HG03342 (cell line): ENCODE results near the gene DKK2.
A peak's percentile ranks its signal among the peaks of the same experiment; 100 is the strongest.

ENCODE experiments used
- ATAC-seq: cut with Tn5 transposase; IDR thresholded peaks from one replicate; pipeline ENCODE4 v1.9.1; 2021; ENCODE audit warnings: mild to moderate bottlenecking, moderate library complexity; ENCODE audit not compliant: unreplicated experiment

Gene DKK2

GRCh38 chr4:107017443-107018343, 18.4 kb downstream of the DKK2 start:
- ATAC-seq, result no peak

GRCh38 chr4:107011312-107011711, 24.8 kb downstream of the DKK2 start:
- no peak for ATAC-seq

- ATAC-seq, result no peak
Observed at GRCh38 chr4:107009196-107009968, 26.7 kb downstream of the DKK2 start.

GRCh38 chr4:107008115-107008514, 28.0 kb downstream of the DKK2 start:
- ATAC-seq, result no peak

GRCh38 chr4:107006218-107006617, 29.9 kb downstream of the DKK2 start:
- ATAC-seq, result peak; percentile 47

GRCh38 chr4:106996490-106996889, 39.6 kb downstream of the DKK2 start:
- ATAC-seq, result no peak

GRCh38 chr4:106993827-106994226, 42.3 kb downstream of the DKK2 start:
- no peak for ATAC-seq

GRCh38 chr4:106987311-106987710, 48.8 kb downstream of the DKK2 start:
- no peak for ATAC-seq

- no peak for ATAC-seq
Observed at GRCh38 chr4:106986486-106986885, 49.6 kb downstream of the DKK2 start.

- no peak for ATAC-seq
Observed at GRCh38 chr4:106985830-106986229, 50.3 kb downstream of the DKK2 start.

- ATAC-seq, result no peak
Observed at GRCh38 chr4:106982711-106983211, 53.4 kb downstream of the DKK2 start.

GRCh38 chr4:106981431-106981830, 54.7 kb downstream of the DKK2 start:
- no peak for ATAC-seq

- no peak for ATAC-seq
Observed at GRCh38 chr4:106979476-106979875, 56.6 kb downstream of the DKK2 start.

GRCh38 chr4:106978046-106978774, 57.9 kb downstream of the DKK2 start:
- no peak for ATAC-seq

- ATAC-seq, result no peak
Observed at GRCh38 chr4:106971636-106972035, 64.5 kb downstream of the DKK2 start.

- ATAC-seq, result no peak
Observed at GRCh38 chr4:106967892-106968291, 68.2 kb downstream of the DKK2 start.

- ATAC-seq, result no peak
Observed at GRCh38 chr4:106953036-106953705, 82.9 kb downstream of the DKK2 start.

- no peak for ATAC-seq
Observed at GRCh38 chr4:106951891-106952290, 84.2 kb downstream of the DKK2 start.

- no peak for ATAC-seq
Observed at GRCh38 chr4:106941841-106942240, 94.3 kb downstream of the DKK2 start.

GRCh38 chr4:106930522-106930921, 105.6 kb downstream of the DKK2 start:
- no peak for ATAC-seq

GRCh38 chr4:106929248-106929647, 106.9 kb downstream of the DKK2 start:
- no peak for ATAC-seq
